Cardiac septum (tissue), 1 donor: Measurements from ENCODE around the gene TPMT. TPM values are rescaled to one million over a fixed set of nuclear protein-coding genes. Genes with fewer than 3 reads are reported as not detected.
A peak's percentile ranks its signal among the peaks of the same experiment; 100 is the strongest.
"Not testable (repeated sequence)": the region's sequence is repeated elsewhere in the genome, so short reads cannot be mapped to it uniquely, and the experiment has no call there.

Source experiments
- DNase-seq: peaks from one replicate; pipeline ENCODE4 v3.0.0-alpha.2; 2020; ENCODE audit warnings: low spot score
- intact Hi-C: fragments of 100-400 bp; cut with DNase I; formaldehyde crosslinking; loops from one replicate; pipeline ENCODE4 v1.14.0; 2022
- total RNA-seq: library from RNA; stranded (reverse); fragmentation: NEBNext Ultra II Directional; extraction: Animal tissue kit (Norgen Biotek cat#: 25700); gene quantifications from one replicate; pipeline ENCODE4 v1.2.1, GENCODE V29; 2021
- donor health status: DM: no; HTN: no; CAD: no.

The TPMT gene
- total RNA-seq, 1 donor from 2014 or later: 9.7 TPM

DNA sequence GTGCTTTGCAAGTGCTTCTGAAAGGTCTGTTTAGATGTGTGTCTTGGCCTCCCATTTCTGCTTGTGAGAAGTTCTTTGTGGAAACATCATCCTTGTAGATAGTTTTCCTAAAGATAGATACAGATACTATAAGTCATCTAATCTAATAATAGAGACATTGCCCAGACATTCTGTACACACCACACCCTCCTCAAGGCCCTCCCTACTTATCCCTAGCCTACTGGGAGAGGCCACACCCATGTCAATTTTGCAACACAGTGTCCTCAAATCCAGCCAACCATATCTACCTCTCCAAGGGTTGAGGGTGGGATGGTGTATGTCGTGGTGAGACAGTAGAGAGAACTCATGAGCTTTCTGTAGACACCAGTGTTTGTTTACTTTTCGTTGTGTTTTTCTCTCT is 6.6 kb upstream of the TPMT start:
- DNase-seq: no peak
- intact Hi-C loops: no loop called here

GRCh38 chr6:18160911-18161310 is 6.0 kb upstream of the TPMT start:
- no peak for DNase-seq
- intact Hi-C loops: no loop called here

DNA sequence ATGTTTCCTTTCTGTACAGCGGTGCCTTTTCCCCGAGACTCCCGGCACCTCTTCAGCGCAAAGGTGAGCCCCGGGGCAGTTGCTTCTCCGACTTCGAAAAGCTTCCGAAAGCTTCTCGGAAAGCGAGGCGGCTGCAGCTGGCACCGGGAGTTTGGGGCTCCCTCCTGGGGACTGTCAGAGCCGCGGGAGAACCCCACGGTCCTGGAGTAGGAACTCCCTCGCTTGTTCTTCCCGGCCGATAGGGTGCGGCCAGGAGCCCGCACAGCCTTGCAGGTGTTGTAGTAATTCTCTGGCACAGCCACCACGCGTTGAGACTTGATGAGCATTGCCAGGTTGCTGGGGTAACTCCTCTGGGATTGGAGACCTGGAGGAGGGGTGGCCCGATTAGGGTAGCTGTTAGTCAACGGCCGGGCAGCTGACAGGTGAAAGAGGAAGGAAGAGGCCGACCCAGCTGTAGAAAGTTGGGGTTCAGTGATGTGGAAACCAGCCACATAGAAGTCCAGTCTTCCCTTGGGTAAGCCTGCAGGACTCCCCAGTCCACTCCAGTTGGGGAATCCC is 1.1 kb upstream of the TPMT start:
- intact Hi-C loops: loop anchor here (10.0 kb wide), 2 partner anchors 109 to 451 kb away; partner anchors contain the start of genes DEK and NUP153
- DNase-seq: peak; percentile 88

DNA sequence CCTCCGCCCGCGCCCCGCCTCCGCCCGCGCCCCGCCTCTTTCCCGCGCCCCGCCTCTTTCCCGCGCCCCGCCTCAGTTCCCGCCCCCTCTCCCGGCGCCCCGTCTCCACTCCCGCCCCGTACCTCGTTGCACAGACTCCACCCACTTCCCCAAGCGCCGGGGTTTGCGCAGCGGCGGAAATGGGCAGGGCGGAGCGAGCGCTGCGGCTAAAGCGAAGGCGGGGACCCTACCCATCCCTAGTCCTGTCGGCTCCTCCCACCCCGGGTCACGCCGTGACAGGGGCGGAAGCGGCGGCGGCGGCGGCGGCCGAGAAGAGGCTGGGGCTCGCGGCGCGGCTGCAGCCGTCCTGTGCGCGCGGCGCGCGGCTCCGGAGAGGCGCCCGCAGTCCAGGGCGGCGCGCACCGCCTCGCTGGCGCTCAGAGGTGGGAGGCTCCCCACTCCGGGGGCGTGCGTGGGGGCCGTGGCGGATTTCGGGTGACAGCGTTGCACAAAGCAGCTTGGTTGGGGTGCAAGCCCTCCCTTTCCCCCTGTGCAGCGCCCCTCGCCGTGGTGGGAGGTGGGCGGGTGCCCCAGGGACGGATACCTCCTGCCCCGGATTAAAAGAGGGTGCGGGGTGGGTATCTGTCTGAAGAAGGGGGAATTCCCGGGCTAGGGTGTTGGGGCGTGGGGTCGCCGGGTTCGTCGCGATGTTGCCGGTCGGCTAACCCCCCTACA is 430 bp upstream of the TPMT start, which contains the start of gene KDM1B:
Gene KDM1B (plus strand): TSS at position 273 of the 714 bp plus-strand sequence. CDS start 4,474 bp downstream, outside the sequence.
- intact Hi-C loops: loop anchor here (10.0 kb wide), 2 partner anchors 109 to 451 kb away; partner anchors contain the start of genes DEK and NUP153
- DNase-seq: peak; percentile 100

DNA sequence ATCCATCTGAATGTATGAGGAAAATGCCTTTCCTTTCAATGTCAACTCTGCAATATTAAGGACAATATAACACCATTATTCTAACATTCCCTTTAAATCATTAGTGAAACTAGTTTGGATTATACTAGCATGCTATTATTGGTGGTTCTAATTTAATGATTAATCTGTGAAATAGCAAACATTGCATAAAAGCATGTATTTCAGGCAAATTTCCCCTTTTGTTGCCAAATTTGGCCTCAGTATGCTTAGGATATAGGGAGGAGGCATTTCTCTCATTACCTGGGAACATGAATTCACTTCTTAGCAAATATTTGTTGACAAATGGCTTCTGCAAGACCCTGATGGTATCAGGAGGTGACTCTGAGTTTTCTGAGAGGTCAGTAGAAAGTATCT is 1.6 kb downstream of the TPMT start:
- intact Hi-C loops: loop anchor here (10.0 kb wide), 2 partner anchors 111 to 449 kb away; partner anchors contain the start of genes DEK and NUP153
- DNase-seq: no peak

GRCh38 chr6:18151801-18152200 is 3.1 kb downstream of the TPMT start:
- no peak for DNase-seq
- intact Hi-C loops: loop anchor here (10.0 kb wide), 2 partner anchors 113 to 447 kb away; partner anchors contain the start of genes DEK and NUP153

DNA sequence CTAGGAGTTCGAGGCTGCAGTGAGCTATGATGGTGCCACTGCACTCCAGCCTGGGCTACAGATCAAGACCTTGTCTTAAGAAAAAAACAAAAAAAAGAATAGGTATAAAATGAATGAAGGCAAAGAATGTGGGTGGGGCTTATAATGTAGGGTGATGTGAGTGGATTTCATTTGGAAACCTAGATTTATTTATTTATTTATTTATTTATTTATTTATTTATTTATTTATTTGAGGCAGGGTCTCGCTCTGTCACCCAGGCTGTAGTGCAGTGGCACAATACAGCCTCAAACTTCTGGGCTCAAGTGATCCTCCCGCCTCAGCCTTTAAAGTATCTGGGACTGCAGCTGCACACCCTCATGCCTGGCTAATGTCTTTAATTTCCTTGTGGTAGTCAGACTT is 3.5 kb downstream of the TPMT start:
- not testable (repeated sequence) for DNase-seq
- intact Hi-C loops: loop anchor here (10.0 kb wide), 2 partner anchors 113 to 447 kb away; partner anchors contain the start of genes DEK and NUP153

DNA sequence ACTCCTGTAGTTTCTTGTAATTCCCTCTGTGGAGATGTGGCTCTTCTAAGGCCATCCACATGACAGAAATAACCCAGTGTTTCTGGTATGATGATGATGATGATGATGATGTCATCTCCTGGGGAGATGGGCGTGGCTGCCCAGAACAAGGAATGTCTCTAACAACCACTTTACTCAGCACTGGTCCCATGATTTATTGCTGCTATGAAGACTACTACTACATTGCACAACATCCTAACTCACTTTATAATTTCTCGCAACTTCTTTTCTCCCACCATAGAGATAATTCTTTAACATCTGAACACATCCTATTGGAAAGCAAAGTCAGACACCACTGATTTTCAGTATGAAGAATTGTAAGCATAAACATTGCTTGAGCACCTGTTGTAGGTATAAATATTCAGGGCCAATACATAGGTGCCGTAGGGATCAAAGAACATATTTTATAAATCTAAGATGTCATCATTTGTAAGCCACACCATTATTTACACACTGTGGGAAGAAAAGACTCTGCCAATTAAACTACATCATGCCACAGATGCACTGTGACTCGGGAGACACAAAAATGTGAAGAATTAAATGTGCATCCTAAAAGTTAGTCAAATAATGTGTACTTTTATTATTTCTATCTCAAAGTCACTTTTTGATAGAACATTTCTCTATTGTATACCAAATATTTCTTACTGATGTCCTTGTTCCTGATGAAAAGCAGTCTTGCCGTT is 6.4 kb downstream of the TPMT start:
- no peak for DNase-seq
- intact Hi-C loops: no loop called here

GRCh38 chr6:18147616-18148015 is 7.3 kb downstream of the TPMT start:
- intact Hi-C loops: no loop called here
- no peak for DNase-seq

DNA sequence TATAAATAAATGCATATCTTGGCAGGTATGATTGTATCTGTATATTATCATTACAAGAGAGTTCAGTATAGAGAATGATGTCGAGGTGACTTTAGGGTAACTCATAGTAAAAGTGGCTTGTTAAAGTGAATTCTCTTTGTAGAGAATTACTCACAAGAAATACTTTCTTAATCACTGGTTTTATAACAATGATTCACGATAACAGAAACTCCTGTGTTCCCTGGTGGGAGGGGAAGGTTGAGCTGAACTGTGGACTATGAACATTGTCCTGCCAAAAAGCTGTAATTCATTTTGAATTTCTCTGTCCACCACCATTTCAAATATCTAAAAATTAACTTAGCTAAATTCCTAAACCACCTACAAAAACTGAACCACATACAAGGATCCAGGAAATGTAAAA is 7.7 kb downstream of the TPMT start:
- DNase-seq: no peak
- intact Hi-C loops: no loop called here

DNA sequence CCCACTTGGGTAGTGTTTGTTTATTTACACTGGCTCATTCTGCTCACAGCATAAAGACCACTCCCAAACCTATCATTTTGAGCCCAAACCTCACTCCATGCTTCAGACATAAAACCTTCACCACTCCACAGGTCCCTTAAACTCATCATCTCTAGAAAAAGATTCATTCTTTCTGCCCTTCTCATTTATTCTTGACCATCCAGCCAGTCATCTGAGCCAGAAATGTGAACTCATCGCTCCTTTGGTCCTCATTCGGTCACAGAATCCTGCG is 12.4 kb downstream of the TPMT start:
- no peak for DNase-seq
- intact Hi-C loops: no loop called here

GRCh38 chr6:18141805-18142590 is 12.9 kb downstream of the TPMT start:
- no peak for DNase-seq
- intact Hi-C loops: no loop called here

DNA sequence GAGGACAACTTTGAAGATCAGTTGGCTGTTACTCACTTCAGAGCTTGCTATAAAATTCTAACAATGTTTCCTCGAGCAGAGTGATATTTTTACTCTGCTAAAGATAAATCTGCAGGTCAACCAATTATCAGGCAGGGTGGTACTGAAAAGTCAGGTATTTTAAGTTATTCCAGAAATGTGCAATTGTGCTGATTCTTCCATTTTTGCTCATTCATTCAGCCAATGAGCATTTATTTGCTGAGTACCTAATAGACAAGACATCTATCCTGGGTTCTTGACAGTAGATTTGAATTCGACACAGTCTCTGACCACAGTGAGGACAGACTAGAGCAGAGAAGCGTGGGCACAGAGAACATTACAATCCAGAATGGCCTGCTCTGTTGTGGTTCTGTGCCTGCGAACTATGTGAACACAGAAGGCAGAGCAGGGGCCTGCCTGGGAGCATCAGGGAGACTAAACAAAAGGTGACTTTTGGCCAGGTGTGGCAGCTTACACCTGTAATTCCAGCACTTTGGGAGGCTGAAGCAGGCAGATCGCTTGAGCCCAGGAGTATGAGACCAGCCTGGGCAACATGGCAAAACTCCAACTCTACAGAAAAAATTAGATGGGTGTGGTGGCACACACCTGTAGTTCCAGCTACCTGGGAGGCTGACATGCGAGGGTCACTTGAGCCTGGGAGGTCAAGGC is 14.8 kb downstream of the TPMT start:
- DNase-seq: no peak
- intact Hi-C loops: no loop called here

DNA sequence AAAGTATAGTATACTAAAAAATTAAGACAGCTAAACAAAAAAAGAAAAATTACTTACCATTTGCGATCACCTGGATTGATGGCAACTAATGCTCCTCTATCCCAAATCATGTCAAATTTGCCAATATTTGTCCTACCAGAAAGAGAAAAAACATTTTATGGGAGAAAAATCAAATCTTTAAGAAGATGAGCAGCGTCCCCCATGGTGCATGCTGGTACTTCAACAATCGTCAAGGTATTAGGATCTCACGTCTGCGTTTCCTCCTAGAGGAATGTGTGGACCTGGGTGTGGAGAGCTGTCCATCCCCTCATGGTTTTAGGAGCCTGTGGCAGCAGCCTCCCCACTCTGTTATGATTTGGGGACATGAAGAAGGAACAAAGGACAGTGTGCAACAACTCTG is 16.0 kb downstream of the TPMT start:
- no peak for DNase-seq
- intact Hi-C loops: no loop called here

DNA sequence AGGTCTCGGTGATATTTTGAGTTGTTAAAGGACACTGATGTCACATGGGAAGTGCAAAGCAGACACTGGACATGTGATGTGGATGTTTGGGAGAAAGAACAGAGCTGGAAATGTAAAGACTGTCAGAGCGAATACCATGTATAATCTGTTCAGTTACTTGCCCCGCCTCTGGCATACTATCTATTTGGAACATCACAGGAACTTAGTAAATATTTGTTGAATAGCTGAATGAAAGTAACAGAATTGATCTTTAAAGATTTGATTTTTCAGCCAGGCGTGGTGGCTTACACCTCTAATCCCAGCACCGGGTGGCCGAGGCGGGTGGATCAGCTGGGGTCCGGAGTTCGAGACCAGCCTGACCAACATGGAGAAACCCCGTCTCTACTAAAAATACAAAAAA is 18.6 kb downstream of the TPMT start:
- intact Hi-C loops: no loop called here
- DNase-seq: no peak

GRCh38 chr6:18135171-18135570 is 19.7 kb downstream of the TPMT start:
- intact Hi-C loops: no loop called here

DNA sequence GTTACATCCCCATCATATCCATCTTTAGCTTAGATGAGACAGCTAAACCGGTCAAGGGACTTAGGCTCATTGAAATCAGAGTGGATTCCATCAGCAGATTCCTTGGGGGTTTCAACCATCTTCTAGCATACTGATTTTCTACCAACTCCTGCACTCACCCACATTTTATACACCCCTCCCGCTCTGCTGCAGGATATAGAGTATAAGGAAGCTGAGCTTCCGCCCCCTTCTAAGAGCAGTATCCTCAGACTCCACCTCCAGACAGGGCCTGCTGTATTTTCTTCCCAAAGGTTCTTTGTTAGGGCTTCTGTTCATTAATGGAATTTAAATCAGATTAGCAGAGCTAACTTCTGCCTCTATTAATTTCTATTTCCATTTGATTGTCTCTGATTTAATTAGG is 22.5 kb downstream of the TPMT start:
- intact Hi-C loops: no loop called here
- DNase-seq: no peak

More at GRCh38 chr6:18135171-18135570, 19.7 kb downstream of the TPMT start:
- DNase-seq: no peak

DNA sequence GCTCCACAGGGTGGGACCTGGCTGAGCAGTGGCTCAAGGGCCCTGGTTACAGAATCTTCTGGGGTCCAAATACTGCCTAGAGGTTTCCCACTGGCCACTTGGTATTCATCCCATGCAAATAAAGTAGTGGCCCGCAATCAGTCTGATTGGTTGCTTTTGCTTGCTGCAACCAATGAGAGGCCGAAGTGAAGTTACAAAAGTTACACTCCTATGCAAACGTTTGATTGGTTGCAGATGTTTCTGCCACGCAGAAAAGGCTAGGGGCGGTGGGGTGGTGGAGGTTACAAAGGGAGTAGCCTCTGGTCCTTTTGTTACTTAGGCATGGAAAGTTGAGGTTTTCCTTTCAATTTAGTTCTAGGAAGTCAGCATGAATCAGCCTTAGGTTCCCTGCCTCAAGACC is 28.8 kb downstream of the TPMT start:
- intact Hi-C loops: no loop called here
- DNase-seq: no peak
